ENCODE measurements around the gene CTAG2. TPM values are rescaled to one million over a fixed set of nuclear protein-coding genes. Genes with fewer than 3 reads are reported as not detected.
"Not testable (repeated sequence)": the region's sequence is repeated elsewhere in the genome, so short reads cannot be mapped to it uniquely, and the experiment has no call there.

CTAG2 gene
- total RNA-seq, 5 donors from 2014 or later (not counting 1 experiment from before 2014, with no cell fraction given), result 3.4 TPM; not detected in 4

DNA sequence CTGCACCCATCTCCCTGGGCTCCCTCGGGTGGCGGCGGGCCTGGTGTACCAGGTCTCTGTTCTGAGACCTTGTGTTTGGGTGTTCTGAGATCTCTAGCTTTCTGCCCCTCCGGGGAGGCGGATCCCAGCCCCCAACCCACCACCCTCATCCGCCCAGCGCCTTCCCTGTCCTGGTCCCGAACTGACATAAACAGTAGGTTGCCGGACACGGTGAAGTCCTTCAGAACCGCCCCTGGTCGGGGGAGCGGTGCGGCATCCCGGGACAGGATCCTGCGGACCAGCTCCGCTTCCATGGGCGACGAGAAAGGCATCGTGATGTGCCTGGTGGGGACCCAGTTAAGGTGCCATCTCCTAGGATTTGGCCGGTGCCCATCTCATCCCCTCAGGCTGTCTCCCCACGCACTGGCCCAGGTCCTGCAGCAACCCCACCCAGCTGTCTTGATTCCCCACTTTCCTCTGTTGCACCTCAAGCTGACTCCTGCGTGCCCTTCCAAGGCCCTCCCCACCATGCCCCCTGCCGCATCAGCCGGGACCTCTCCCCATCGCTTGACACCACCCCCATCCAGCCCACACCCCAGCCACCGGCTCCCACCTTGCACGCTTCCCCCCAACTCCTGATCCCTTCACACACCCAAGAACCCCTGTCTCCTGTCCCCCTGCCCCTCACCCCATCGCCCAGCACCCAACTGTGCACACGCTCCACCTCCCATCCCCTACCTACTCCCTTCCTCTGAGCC lies 900 bp downstream of the CTAG2 start:
- ChIA-PET CTCF (no interaction called here), POLR2A (no interaction called here)
- whole genome bisulfite sequencing (ENCODE audit: insufficient coverage), result 89% methylated on average over 9 of the region's 30 CpGs
- H3K36me3 Mint-ChIP-seq, result no peaks in the 10 kb centered on the region
- H3K4me1 Mint-ChIP-seq, result no peaks in the 10 kb centered on the region
- H3K27me3 Mint-ChIP-seq, result peaks cover 0 to 4% of the 10 kb centered on the region in 2 donors
- DNase-seq (no peak), ATAC-seq (replicated peaks in 1 of 4) (no peak)
- no peaks in the 10 kb centered on the region for H3K9me3 Mint-ChIP-seq
- no peaks in the 10 kb centered on the region for H3K9me3 ChIP-seq
- no peak overlapping the region for H3K4me3 ChIP-seq (ENCODE audit: control insufficient read depth in 1 of 2, extremely low read depth in 1 of 2, low read length in 1 of 2)
- no peaks in the 10 kb centered on the region for H3K4me1 ChIP-seq (ENCODE audit: control insufficient read depth in 1 of 2, extremely low read depth in 1 of 2, insufficient read depth in 2 of 2, low read length in 2 of 2)
- H3K27me3 ChIP-seq (replicated peaks in 1 of 2; ENCODE audit: control insufficient read depth in 2 of 2, extremely low read depth in 1 of 2, insufficient read depth in 2 of 2, low read length in 1 of 2), result no peaks in the 10 kb centered on the region
- no peaks in the 10 kb centered on the region for H3K36me3 ChIP-seq (ENCODE audit: control insufficient read depth in 2 of 2, extremely low read depth in 1 of 2, insufficient read depth in 1 of 2, low read length in 1 of 2)
- no peak overlapping the region for H3K27ac Mint-ChIP-seq
- H3K4me3 Mint-ChIP-seq, result no peak overlapping the region
- no peak overlapping the region for H3K27ac ChIP-seq (ENCODE audit: low read length)

DNA sequence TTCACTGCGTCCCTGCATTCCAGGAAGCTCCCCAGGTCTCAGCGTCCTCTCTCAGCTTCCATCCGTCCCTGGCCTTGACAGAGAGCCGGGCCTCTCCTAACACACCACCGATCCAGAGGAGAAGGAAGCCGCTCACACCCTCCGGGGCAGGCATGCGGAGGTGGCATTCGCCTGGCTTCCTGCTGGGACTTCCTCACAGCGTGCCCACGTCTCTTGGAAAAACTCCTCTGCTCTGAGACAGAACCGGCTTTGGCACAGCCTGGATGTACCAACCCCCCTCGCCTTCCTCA lies 3.2 kb downstream of the CTAG2 start:
- no peaks in the 10 kb centered on the region for H3K36me3 ChIP-seq (ENCODE audit: control insufficient read depth in 2 of 2, extremely low read depth in 1 of 2, insufficient read depth in 1 of 2, low read length in 1 of 2)
- Mint-ChIP-seq H3K4me3 (no peak overlapping the region), H3K4me1 (no peaks in the 10 kb centered on the region), H3K36me3 (no peaks in the 10 kb centered on the region), H3K27ac (no peak overlapping the region), H3K9me3 (no peaks in the 10 kb centered on the region), H3K27me3 (peaks cover 0 to 4% of the 10 kb centered on the region in 2 donors)
- DNase-seq (no peak), ATAC-seq (replicated peaks in 1 of 4) (no peak)
- no peaks in the 10 kb centered on the region for H3K4me1 ChIP-seq (ENCODE audit: control insufficient read depth in 1 of 2, extremely low read depth in 1 of 2, insufficient read depth in 2 of 2, low read length in 2 of 2)
- H3K4me3 ChIP-seq (ENCODE audit: control insufficient read depth in 1 of 2, extremely low read depth in 1 of 2, low read length in 1 of 2), result no peak overlapping the region
- 67% methylated on average over 1 of the region's 13 CpGs for WGBS (ENCODE audit: insufficient coverage)
- H3K27ac ChIP-seq (ENCODE audit: low read length), result no peak overlapping the region
- CTCF ChIA-PET, result no interaction called here
- POLR2A ChIA-PET, result no interaction called here
- no peaks in the 10 kb centered on the region for H3K9me3 ChIP-seq
- H3K27me3 ChIP-seq (replicated peaks in 1 of 2; ENCODE audit: control insufficient read depth in 2 of 2, extremely low read depth in 1 of 2, insufficient read depth in 2 of 2, low read length in 1 of 2), result no peaks in the 10 kb centered on the region

DNA sequence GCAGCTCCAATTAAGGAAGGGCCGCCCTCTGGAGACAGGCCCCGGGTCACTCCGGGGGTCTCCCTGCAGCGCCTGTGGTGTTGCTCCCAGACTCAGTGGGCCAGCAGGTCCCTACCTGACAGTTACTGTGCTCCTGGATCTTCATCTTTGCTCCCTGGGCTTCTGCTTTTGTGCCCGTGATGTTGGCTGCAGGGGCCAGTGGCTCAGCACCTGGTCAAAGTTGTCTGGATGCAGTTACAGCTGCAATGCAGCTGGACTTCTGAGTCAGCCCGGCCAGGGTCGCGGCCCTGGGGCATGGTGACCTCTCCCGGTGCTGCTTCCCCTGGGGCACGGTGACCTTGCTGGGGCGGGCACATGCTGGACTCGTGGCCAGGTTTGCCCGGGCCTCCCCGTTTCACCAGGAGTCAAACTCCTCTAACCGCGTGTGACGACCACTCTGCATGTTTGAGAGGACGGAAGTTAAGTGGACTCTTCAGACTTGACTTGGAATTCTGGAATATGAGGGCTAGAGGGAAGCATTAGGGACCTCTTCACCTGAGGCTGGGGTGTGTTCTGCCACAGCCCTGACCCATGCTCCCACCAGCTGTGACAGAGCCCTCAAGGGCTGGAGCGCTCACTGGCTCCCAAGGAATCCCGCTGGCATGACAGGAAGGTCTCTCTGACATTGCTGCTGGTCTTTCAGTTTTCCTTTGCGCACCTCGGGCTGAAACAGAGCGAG lies 3.7 kb downstream of the CTAG2 start:
- Mint-ChIP-seq H3K4me3 (no peak overlapping the region), H3K36me3 (no peaks in the 10 kb centered on the region), H3K4me1 (no peaks in the 10 kb centered on the region), H3K27me3 (no peaks in the 10 kb centered on the region), H3K27ac (no peak overlapping the region), H3K9me3 (no peaks in the 10 kb centered on the region)
- DNase-seq (no peak), ATAC-seq (replicated peaks in 1 of 4) (no peak)
- no peak overlapping the region for H3K4me3 ChIP-seq (ENCODE audit: control insufficient read depth in 1 of 2, extremely low read depth in 1 of 2, low read length in 1 of 2)
- no peaks in the 10 kb centered on the region for H3K36me3 ChIP-seq (ENCODE audit: control insufficient read depth in 2 of 2, extremely low read depth in 1 of 2, insufficient read depth in 1 of 2, low read length in 1 of 2)
- H3K4me1 ChIP-seq (ENCODE audit: control insufficient read depth in 1 of 2, extremely low read depth in 1 of 2, insufficient read depth in 2 of 2, low read length in 2 of 2), result no peaks in the 10 kb centered on the region
- ChIA-PET POLR2A (no interaction called here), CTCF (no interaction called here)
- H3K9me3 ChIP-seq, result no peaks in the 10 kb centered on the region
- no peaks in the 10 kb centered on the region for H3K27me3 ChIP-seq (replicated peaks in 1 of 2; ENCODE audit: control insufficient read depth in 2 of 2, extremely low read depth in 1 of 2, insufficient read depth in 2 of 2, low read length in 1 of 2)
- 88% methylated on average over 14 of the region's 23 CpGs for WGBS (ENCODE audit: insufficient coverage)
- H3K27ac ChIP-seq (ENCODE audit: low read length), result no peak overlapping the region

DNA sequence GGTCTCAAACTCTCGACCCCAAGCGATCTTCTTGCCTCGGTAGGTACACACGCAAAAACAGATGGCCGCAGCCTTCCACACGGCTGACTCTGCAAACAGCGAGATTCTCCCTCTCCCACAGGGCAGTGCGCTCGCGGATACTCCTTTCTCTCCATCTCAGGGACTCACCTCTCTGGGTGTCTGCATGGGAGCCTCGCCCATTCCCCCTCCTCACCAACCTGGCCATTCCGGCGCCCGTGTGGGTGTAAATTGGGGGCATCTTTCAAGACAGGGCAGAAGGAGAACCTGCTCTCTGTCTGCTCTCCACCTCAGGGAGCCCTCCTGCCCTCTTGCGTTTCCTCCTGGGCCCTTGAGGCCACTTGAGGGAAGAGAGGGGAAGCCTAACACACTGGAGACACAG lies 4.4 kb downstream of the CTAG2 start:
- no peaks in the 10 kb centered on the region for H3K27me3 Mint-ChIP-seq
- POLR2A ChIA-PET, result no interaction called here

DNA sequence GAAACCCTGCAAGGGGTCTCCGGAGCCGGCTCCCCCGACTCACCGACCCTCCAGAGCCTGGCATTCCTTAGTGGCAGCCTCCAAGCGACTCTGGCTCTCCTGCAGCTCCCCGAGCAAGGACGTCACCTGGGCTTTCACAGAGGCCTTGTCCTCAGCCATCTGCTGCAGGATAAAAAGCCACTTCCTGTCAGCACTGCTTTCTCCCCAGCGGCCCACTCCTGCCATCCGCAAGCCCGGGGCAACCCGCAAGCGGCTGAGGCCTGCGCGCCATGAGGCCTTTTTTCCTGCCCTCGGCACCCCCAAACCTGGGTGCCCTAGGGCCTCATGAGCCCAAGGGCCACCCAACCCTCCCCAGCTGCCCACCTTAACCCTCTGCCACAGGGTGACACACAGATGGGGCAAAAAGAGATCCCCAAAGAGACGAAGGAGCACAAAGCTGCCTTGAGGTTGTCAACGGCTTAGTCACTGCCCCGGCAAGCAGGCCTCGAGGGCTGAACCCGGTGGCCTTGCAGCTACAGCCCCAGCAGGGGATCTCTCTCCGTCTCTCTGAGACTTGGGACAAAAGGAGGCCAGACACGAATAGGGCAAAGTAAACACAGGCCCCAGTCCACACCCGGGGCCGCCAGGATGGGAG lies 7.5 kb downstream of the CTAG2 start:
- H3K4me3 ChIP-seq (ENCODE audit: control insufficient read depth in 1 of 2, extremely low read depth in 1 of 2, low read length in 1 of 2); POLR2A ChIA-PET; DNase-seq; CTCF ChIA-PET; H3K27ac Mint-ChIP-seq; H3K4me1 ChIP-seq (ENCODE audit: control insufficient read depth in 1 of 2, extremely low read depth in 1 of 2, insufficient read depth in 2 of 2, low read length in 2 of 2); H3K36me3 Mint-ChIP-seq; H3K4me1 Mint-ChIP-seq; H3K9me3 Mint-ChIP-seq; H3K27ac ChIP-seq (ENCODE audit: low read length); H3K36me3 ChIP-seq (ENCODE audit: control insufficient read depth in 2 of 2, extremely low read depth in 1 of 2, insufficient read depth in 1 of 2, low read length in 1 of 2); H3K27me3 Mint-ChIP-seq; H3K27me3 ChIP-seq (replicated peaks in 1 of 2; ENCODE audit: control insufficient read depth in 2 of 2, extremely low read depth in 1 of 2, insufficient read depth in 2 of 2, low read length in 1 of 2); H3K4me3 Mint-ChIP-seq; H3K9me3 ChIP-seq: not testable (repeated sequence)
- peak; percentile 76 to 86 (median 81) for ATAC-seq (replicated peaks in 1 of 4)
- no CpG with 5 or more reads among the region's 24 CpGs for WGBS (ENCODE audit: insufficient coverage)

More for the DNA sequence above, 4.4 kb downstream of the CTAG2 start:
- no peaks in the 10 kb centered on the region for H3K4me1 ChIP-seq (ENCODE audit: control insufficient read depth in 1 of 2, extremely low read depth in 1 of 2, insufficient read depth in 2 of 2, low read length in 2 of 2)
- DNase-seq (no peak), ATAC-seq (replicated peaks in 1 of 4) (no peak)
- H3K27ac Mint-ChIP-seq, result no peak overlapping the region
- H3K4me3 ChIP-seq (ENCODE audit: control insufficient read depth in 1 of 2, extremely low read depth in 1 of 2, low read length in 1 of 2), result no peak overlapping the region
- 80% methylated on average over 1 of the region's 15 CpGs for whole genome bisulfite sequencing (ENCODE audit: insufficient coverage)
- no peaks in the 10 kb centered on the region for H3K27me3 ChIP-seq (replicated peaks in 1 of 2; ENCODE audit: control insufficient read depth in 2 of 2, extremely low read depth in 1 of 2, insufficient read depth in 2 of 2, low read length in 1 of 2)
- no peaks in the 10 kb centered on the region for H3K9me3 ChIP-seq
- no peaks in the 10 kb centered on the region for H3K36me3 Mint-ChIP-seq
- H3K4me1 Mint-ChIP-seq, result no peaks in the 10 kb centered on the region
- H3K9me3 Mint-ChIP-seq, result no peaks in the 10 kb centered on the region
- no peak overlapping the region for H3K27ac ChIP-seq (ENCODE audit: low read length)
- H3K4me3 Mint-ChIP-seq, result no peak overlapping the region
- CTCF ChIA-PET, result no interaction called here
- H3K36me3 ChIP-seq (ENCODE audit: control insufficient read depth in 2 of 2, extremely low read depth in 1 of 2, insufficient read depth in 1 of 2, low read length in 1 of 2), result no peaks in the 10 kb centered on the region

DNA sequence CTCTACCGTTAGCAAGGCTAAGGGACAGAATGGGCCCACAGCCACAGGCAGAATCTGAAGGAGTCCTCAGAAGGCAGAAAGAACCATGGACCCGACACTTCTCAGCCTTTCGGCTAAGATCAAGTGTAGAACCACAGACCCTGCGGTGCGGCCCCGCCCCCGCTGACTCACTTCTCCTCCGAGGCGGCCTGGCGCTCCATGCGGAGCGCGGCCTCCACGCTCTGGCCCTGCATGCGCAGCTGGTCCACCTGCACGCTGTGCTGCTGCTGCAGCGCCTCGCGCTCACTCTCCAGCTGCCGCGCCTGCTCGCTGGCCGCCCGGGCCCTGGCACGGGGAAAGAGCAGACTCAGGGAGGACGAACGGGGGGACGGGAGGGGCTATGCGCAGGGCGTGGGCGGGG lies 9.7 kb downstream of the CTAG2 start:
- H3K9me3 ChIP-seq; H3K27me3 ChIP-seq (replicated peaks in 1 of 2; ENCODE audit: control insufficient read depth in 2 of 2, extremely low read depth in 1 of 2, insufficient read depth in 2 of 2, low read length in 1 of 2); H3K36me3 ChIP-seq (ENCODE audit: control insufficient read depth in 2 of 2, extremely low read depth in 1 of 2, insufficient read depth in 1 of 2, low read length in 1 of 2); H3K4me1 Mint-ChIP-seq; DNase-seq; H3K4me3 ChIP-seq (ENCODE audit: control insufficient read depth in 1 of 2, extremely low read depth in 1 of 2, low read length in 1 of 2); H3K4me3 Mint-ChIP-seq; ATAC-seq (replicated peaks in 1 of 4); H3K4me1 ChIP-seq (ENCODE audit: control insufficient read depth in 1 of 2, extremely low read depth in 1 of 2, insufficient read depth in 2 of 2, low read length in 2 of 2); CTCF ChIA-PET; H3K27ac Mint-ChIP-seq; H3K27ac ChIP-seq (ENCODE audit: low read length); H3K36me3 Mint-ChIP-seq; H3K27me3 Mint-ChIP-seq; POLR2A ChIA-PET; H3K9me3 Mint-ChIP-seq: not testable (repeated sequence)
- no CpG with 5 or more reads among the region's 31 CpGs for WGBS (ENCODE audit: insufficient coverage)
